IMR-90 (cell line): Measurements from ENCODE around the gene RBFOX2. TPM values are rescaled to one million over a fixed set of nuclear protein-coding genes. Genes with fewer than 3 reads are reported as not detected.

ENCODE experiments used
- ATAC-seq: fragments of 200-7000 bp; cut with Tn5 transposase; 2 replicates; pipeline ENCODE4 v1.9.1; 2020; ENCODE audit warnings: low read depth, mild to moderate bottlenecking, moderate library complexity
- BruUV-seq: library from RNA; stranded (reverse); fragments of 400-500 nt; replicated peaks from 2 replicates; lab custom pipeline; 2021; lab: Mats Ljungman, UMichigan
- CTCF ChIA-PET: fragments of 300-600 bp; formaldehyde crosslinking; extraction: SDS; loops from one replicate; lab custom pipeline; 2021; ENCODE audit warnings: antibody characterized with exemption; lab: Yijun Ruan, JAX
- POLR2A ChIA-PET: fragments of 300-600 bp; sonication (Branson Sonifier 250); formaldehyde crosslinking; loops from one replicate; lab custom pipeline; 2022; ENCODE audit warnings: antibody characterized with exemption; ENCODE audit not compliant: unreplicated experiment; lab: Charles Lee
- DNase-seq: peaks from one replicate; pipeline ENCODE4 v3.0.0; 2013
- H2AFZ ChIP-seq: replicated peaks from 2 replicates; pipeline ENCODE3; 2013; ENCODE audit warnings: low read length, mild to moderate bottlenecking; ENCODE audit not compliant: poor library complexity
- H2AK5ac ChIP-seq: 2 replicates; pipeline ENCODE4 v1.6.1; 2013; ENCODE audit warnings: low read depth, low read length, inconsistent platforms
- H2AK9ac ChIP-seq: replicated peaks from 2 replicates; pipeline ENCODE3; 2013; ENCODE audit warnings: mild to moderate bottlenecking, low read depth, low read length, moderate library complexity; ENCODE audit not compliant: poor library complexity
- H2BK120ac ChIP-seq: 2 replicates; pipeline ENCODE4 v1.6.1; 2013; ENCODE audit warnings: low read depth, low read length, inconsistent platforms
- H2BK15ac ChIP-seq: 3 replicates; pipeline ENCODE4 v1.6.1; 2013; ENCODE audit warnings: low read depth, low read length, inconsistent platforms
- H2BK20ac ChIP-seq: 2 replicates; pipeline ENCODE4 v1.6.1; 2013; ENCODE audit warnings: low read depth, mild to moderate bottlenecking, inconsistent platforms, low read length, moderate library complexity
- H2BK5ac ChIP-seq: 2 replicates; pipeline ENCODE4 v1.6.1; 2013; ENCODE audit warnings: mild to moderate bottlenecking, low read depth, low read length, inconsistent platforms; ENCODE audit not compliant: poor library complexity, severe bottlenecking
- H3K14ac ChIP-seq: replicated peaks from 2 replicates; pipeline ENCODE4 v1.6.1; 2013; ENCODE audit warnings: low read depth, low read length, inconsistent platforms
- H3K18ac ChIP-seq: 2 replicates; pipeline ENCODE4 v1.6.1; 2013; ENCODE audit warnings: low read depth, low read length, control low read depth
- H3K23ac ChIP-seq: 2 replicates; pipeline ENCODE4 v1.6.1; 2013; ENCODE audit warnings: low read depth, low read length, inconsistent platforms
- H3K27ac ChIP-seq: 2 replicates; pipeline ENCODE4 v1.5.1; 2013; ENCODE audit warnings: mild to moderate bottlenecking, control low read depth, low read length; ENCODE audit not compliant: insufficient read depth
- H3K27me3 ChIP-seq: 2 replicates; pipeline ENCODE4 v1.6.1; 2013; ENCODE audit warnings: low read length; ENCODE audit not compliant: control insufficient read depth, insufficient read depth
- H3K36me3 ChIP-seq: 2 replicates; pipeline ENCODE4 v1.6.1; 2013; ENCODE audit warnings: low read length, mixed read lengths; ENCODE audit not compliant: control insufficient read depth, insufficient read depth
- H3K4ac ChIP-seq: 2 replicates; pipeline ENCODE4 v1.6.1; 2013; ENCODE audit warnings: low read depth, low read length, inconsistent platforms
- H3K4me1 ChIP-seq: 2 replicates; pipeline ENCODE4 v1.6.1; 2013; ENCODE audit warnings: low read length, mixed read lengths; ENCODE audit not compliant: control insufficient read depth, insufficient read depth
- H3K4me2 ChIP-seq: 2 replicates; pipeline ENCODE4 v1.6.1; 2013; ENCODE audit warnings: low read depth, mild to moderate bottlenecking, control low read depth, low read length, moderate library complexity
- H3K4me3 ChIP-seq: 2 replicates; pipeline ENCODE4 v1.5.1; 2013; ENCODE audit warnings: low read depth, mild to moderate bottlenecking, control low read depth, low read length, moderate library complexity; ENCODE audit not compliant: insufficient read depth
- H3K56ac ChIP-seq: 2 replicates; pipeline ENCODE4 v1.6.1; 2013; ENCODE audit warnings: low read length, inconsistent platforms; ENCODE audit not compliant: insufficient read depth; ENCODE audit errors: extremely low read depth
- H3K79me1 ChIP-seq, 2 experiments: 2 replicates each; pipeline ENCODE4 v1.6.1; 2013; ENCODE audit warnings: low read length in 2 of 2, inconsistent platforms in 1 of 2, low read depth in 1 of 2
- H3K9ac ChIP-seq: 2 replicates; pipeline ENCODE4 v1.6.1; 2013; ENCODE audit warnings: low read depth, low read length, control low read depth
- H3K9me1 ChIP-seq: 2 replicates; pipeline ENCODE4 v1.6.1; 2013; ENCODE audit warnings: low read length, inconsistent platforms; ENCODE audit not compliant: insufficient read depth
- H3K9me3 ChIP-seq: 2 replicates; pipeline ENCODE4 v1.6.1; 2013; ENCODE audit warnings: low read length; ENCODE audit not compliant: control insufficient read depth, insufficient read depth
- H4K20me1 ChIP-seq: 2 replicates; pipeline ENCODE4 v1.6.1; 2013; ENCODE audit warnings: low read length, inconsistent platforms; ENCODE audit not compliant: insufficient read depth
- H4K5ac ChIP-seq: 2 replicates; pipeline ENCODE4 v1.6.1; 2013; ENCODE audit warnings: mild to moderate bottlenecking, low read depth, low read length, control low read depth
- H4K8ac ChIP-seq, 2 experiments: 2 replicates each; pipeline ENCODE4 v1.6.1; 2013; ENCODE audit warnings: low read depth in 2 of 2, low read length in 2 of 2, control low read depth in 1 of 2, inconsistent platforms in 1 of 2
- H4K91ac ChIP-seq: 2 replicates; pipeline ENCODE4 v1.6.1; 2013; ENCODE audit warnings: low read depth, low read length, inconsistent platforms; ENCODE audit not compliant: insufficient read depth
- CEBPB ChIP-seq: IDR thresholded peaks from 2 replicates; pipeline ENCODE4 v1.6.1; 2012; ENCODE audit warnings: low read depth, low read length, improper control_type of control experiment
- CTCF ChIP-seq: conservative IDR thresholded peaks from 2 replicates; pipeline ENCODE4 v1.5.1; 2012; ENCODE audit warnings: mild to moderate bottlenecking, low read depth, low read length, improper control_type of control experiment
- MAFK ChIP-seq: IDR thresholded peaks from 2 replicates; pipeline ENCODE4 v1.6.1; 2012; ENCODE audit warnings: low read depth, low read length, improper control_type of control experiment
- MXI1 ChIP-seq: IDR thresholded peaks from 2 replicates; pipeline ENCODE4 v1.6.1; 2012; ENCODE audit warnings: low read depth, mild to moderate bottlenecking, low read length, moderate library complexity, borderline replicate concordance
- RAD21 ChIP-seq: IDR thresholded peaks from 2 replicates; pipeline ENCODE4 v1.6.1; 2012; ENCODE audit warnings: low read length, improper control_type of control experiment
- SMC3 ChIP-seq: fragments of 150-350 bp; IDR thresholded peaks from 2 replicates; pipeline ENCODE4 v1.6.1; 2016; ENCODE audit warnings: low read depth, mild to moderate bottlenecking, antibody characterized with exemption, low read length, moderate library complexity
- USF2 ChIP-seq: fragments of 150-350 bp; IDR thresholded peaks from 2 replicates; pipeline ENCODE4 v1.6.1; 2017; ENCODE audit warnings: mild to moderate bottlenecking, antibody characterized with exemption, low read length, low read depth
- whole genome bisulfite sequencing, 2 experiments: methylation state at CpG; one replicate each; pipeline versions ENCODE4 v1.1.5 to v1.1.7; 2013; ENCODE audit warnings: missing lambda C conversion rate in 2 of 2; ENCODE audit not compliant: insufficient read length in 1 of 2; ENCODE audit errors: extremely low coverage in 2 of 2; 5-methylcytosine and 5-hydroxymethylcytosine counted together
- dilution Hi-C: fragments of 300-500 bp; cut with HindIII; formaldehyde crosslinking; loops from one replicate; pipeline ENCODE4 v1.14.3; 2018; ENCODE audit warnings: low sequenced_read_pairs; ENCODE audit not compliant: unreplicated experiment
- in situ Hi-C: fragments of 300-500 bp; cut with MboI; formaldehyde crosslinking; loops from 3 replicates; pipeline ENCODE4 v1.14.3; 2019; ENCODE audit warnings: low sequenced_read_pairs, inconsistent platforms, mixed read lengths
- intact Hi-C: fragments of 100-400 bp; cut with micrococcal nuclease; formaldehyde crosslinking; loops from 2 replicates; pipeline ENCODE4 v1.10.0; 2022
- polyA plus RNA-seq, 3 experiments: library from polyadenylated mRNA; depleted of rRNA; stranded (reverse); fragments of >200 nt; gene quantifications; 2 replicates each; pipeline ENCODE4 v1.2.3, GENCODE V29; 2012; ENCODE audit warnings: low replicate concordance in 1 of 3
- total RNA-seq: library from RNA; depleted of rRNA; stranded (reverse); fragments of >200 nt; gene quantifications from 2 replicates; pipeline ENCODE4 v1.2.3, GENCODE V29; 2012

RBFOX2 gene
- total and polyA plus RNA-seq, 2 of the 4 experiments (the other 2 are of a cell fraction), result 146 to 178 TPM

GRCh38 chr22:36069368-36069767 lies 40.7 kb upstream of the RBFOX2 start:
- dilution Hi-C loops, result no loop called here
- CTCF ChIA-PET, result no interaction called here

More at GRCh38 chr22:36069368-36069767, 40.7 kb upstream of the RBFOX2 start:
- BruUV-seq, result no TSS peak
- Histone ChIP-seq H3K4ac (no peak overlapping the region), H3K9me3 (no peaks in the 10 kb centered on the region), H3K23ac (no peak overlapping the region), H3K4me3 (no peak overlapping the region), H2BK5ac (no peak overlapping the region), H4K20me1 (no peaks in the 10 kb centered on the region), H3K9me1 (peaks cover 8% of the 10 kb centered on the region), H4K8ac (no peak overlapping the region), H4K5ac (no peak overlapping the region), H2BK20ac (no peak overlapping the region), H3K14ac (no peak overlapping the region), H3K27me3 (no peaks in the 10 kb centered on the region), H2BK120ac (no peak overlapping the region), H3K36me3 (no peaks in the 10 kb centered on the region), H3K27ac (no peak overlapping the region), H3K79me1 (peaks cover 0 to 13% of the 10 kb centered on the region in 2 experiments; a peak in 2 of 4 replicates), H2AK9ac (no peak overlapping the region), H4K91ac (no peak overlapping the region), H3K18ac (no peak overlapping the region), H3K4me1 (peaks cover 5% of the 10 kb centered on the region), H2AFZ (no peak overlapping the region), H2BK15ac (no peak overlapping the region), H3K4me2 (no peak overlapping the region), H3K56ac (no peak overlapping the region), H2AK5ac (peak overlapping the region; percentile 24; the same call in 1 of the 2 replicates), H3K9ac (no peak overlapping the region)
- DNase-seq, result no peak
- WGBS, 2 experiments, result 95% methylated on average over 4 of the region's 10 CpGs; no CpG with 5 or more reads in 1 of the 2 experiments
- in situ Hi-C loops, result no loop called here
- TF ChIP-seq MAFK (no peak), CTCF (no peak), MXI1 (no peak), SMC3 (no peak), CEBPB (no peak), USF2 (no peak), RAD21 (no peak)
- intact Hi-C loops, result no loop called here
- POLR2A ChIA-PET, result no interaction called here
- no peak for ATAC-seq
